Adrenal gland (tissue), 5 donors: ENCODE results near the gene RPL39L.

Experiments used
- CTCF ChIP-seq, 6 experiments: fragments of 450-650 bp in 4 of 6; fragments of 200-600 bp in 2 of 6; sonication (generic) in 1 of 6; IDR thresholded peaks; 1 replicate in 5 of 6; 2 replicates in 1 of 6; pipeline versions ENCODE4 v1.5.1 to v1.8.0; 2016 to 2021; ENCODE audit warnings: antibody characterized with exemption in 6 of 6, mild to moderate bottlenecking in 2 of 6, moderate library complexity in 1 of 6
- POLR2A ChIP-seq, 2 donors: fragments of 450-650 bp; IDR thresholded peaks; one replicate each; pipeline ENCODE4 v1.6.1; 2017; ENCODE audit warnings: antibody characterized with exemption in 2 of 2, mild to moderate bottlenecking in 2 of 2, moderate library complexity in 1 of 2
- donor health status: DM: no; HTN: no; CAD: no.

GRCh38 chr3:187084126-187084525 is 55.2 kb downstream of the RPL39L start:
- TF ChIP-seq CTCF (IDR thresholded peaks at IDR 0.05) (no peak), POLR2A (IDR thresholded peaks at IDR 0.05) (no peak)
